Nephron progenitor cell (in vitro differentiated cells): Measurements from ENCODE around the gene DNAAF8.

ENCODE experiments used
- DNase-seq: peaks from one replicate; pipeline ENCODE4 v3.0.0; 2021
- H3K27ac Mint-ChIP-seq: 2 replicates; pipeline ENCODE4 v1.8.0; 2021; ENCODE audit warnings: mild to moderate bottlenecking, moderate library complexity, mixed read lengths
- H3K27me3 Mint-ChIP-seq: 2 replicates; pipeline ENCODE4 v1.8.0; 2021; ENCODE audit warnings: mild to moderate bottlenecking, low read depth, mixed read lengths; ENCODE audit not compliant: poor library complexity
- H3K36me3 Mint-ChIP-seq: 2 replicates; pipeline ENCODE4 v1.8.0; 2021; ENCODE audit warnings: low read depth, mixed read lengths
- H3K4me1 Mint-ChIP-seq: 2 replicates; pipeline ENCODE4 v1.8.0; 2021; ENCODE audit warnings: mixed read lengths
- H3K4me3 Mint-ChIP-seq: 2 replicates; pipeline ENCODE4 v1.8.0; 2021; ENCODE audit warnings: mild to moderate bottlenecking, moderate library complexity, mixed read lengths
- H3K9me3 Mint-ChIP-seq: 2 replicates; pipeline ENCODE4 v1.8.0; 2021; ENCODE audit warnings: mild to moderate bottlenecking, moderate library complexity, mixed read lengths
- TF ChIP-seq, protein P1 (sequence below): fragments of 200-600 bp; sonication (generic); IDR thresholded peaks from 2 replicates; pipeline ENCODE4 v1.5.0; 2021; ENCODE audit warnings: antibody characterized with exemption

The DNAAF8 gene

DNA sequence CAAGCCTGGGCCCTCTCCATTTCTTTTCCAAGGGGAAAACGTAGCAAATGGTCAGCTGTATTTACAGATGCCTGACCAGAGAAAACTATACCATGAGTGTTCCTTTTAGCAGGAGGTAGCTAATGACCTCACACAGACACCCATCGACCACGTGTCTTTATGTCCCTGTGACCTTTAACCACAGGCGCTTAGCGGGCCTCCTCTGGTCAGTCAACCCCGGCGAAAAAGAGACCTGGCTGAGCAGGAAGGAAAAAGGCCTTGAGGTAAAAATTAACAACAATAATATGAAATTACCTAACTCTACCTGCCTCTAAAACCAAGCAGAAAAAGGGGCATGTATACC is 31.9 kb upstream of the DNAAF8 start:
- peaks cover 60% of the 10 kb centered on the region for H3K4me1 Mint-ChIP-seq
- peak overlapping the region; percentile 92 for H3K27ac Mint-ChIP-seq
- no peak overlapping the region for H3K4me3 Mint-ChIP-seq
- TF ChIP-seq, protein P1, sequence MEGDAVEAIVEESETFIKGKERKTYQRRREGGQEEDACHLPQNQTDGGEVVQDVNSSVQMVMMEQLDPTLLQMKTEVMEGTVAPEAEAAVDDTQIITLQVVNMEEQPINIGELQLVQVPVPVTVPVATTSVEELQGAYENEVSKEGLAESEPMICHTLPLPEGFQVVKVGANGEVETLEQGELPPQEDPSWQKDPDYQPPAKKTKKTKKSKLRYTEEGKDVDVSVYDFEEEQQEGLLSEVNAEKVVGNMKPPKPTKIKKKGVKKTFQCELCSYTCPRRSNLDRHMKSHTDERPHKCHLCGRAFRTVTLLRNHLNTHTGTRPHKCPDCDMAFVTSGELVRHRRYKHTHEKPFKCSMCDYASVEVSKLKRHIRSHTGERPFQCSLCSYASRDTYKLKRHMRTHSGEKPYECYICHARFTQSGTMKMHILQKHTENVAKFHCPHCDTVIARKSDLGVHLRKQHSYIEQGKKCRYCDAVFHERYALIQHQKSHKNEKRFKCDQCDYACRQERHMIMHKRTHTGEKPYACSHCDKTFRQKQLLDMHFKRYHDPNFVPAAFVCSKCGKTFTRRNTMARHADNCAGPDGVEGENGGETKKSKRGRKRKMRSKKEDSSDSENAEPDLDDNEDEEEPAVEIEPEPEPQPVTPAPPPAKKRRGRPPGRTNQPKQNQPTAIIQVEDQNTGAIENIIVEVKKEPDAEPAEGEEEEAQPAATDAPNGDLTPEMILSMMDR: no peak
- H3K36me3 Mint-ChIP-seq: peaks cover 33% of the 10 kb centered on the region
- DNase-seq: no peak
- no peaks in the 10 kb centered on the region for H3K27me3 Mint-ChIP-seq
- H3K9me3 Mint-ChIP-seq: no peaks in the 10 kb centered on the region

DNA sequence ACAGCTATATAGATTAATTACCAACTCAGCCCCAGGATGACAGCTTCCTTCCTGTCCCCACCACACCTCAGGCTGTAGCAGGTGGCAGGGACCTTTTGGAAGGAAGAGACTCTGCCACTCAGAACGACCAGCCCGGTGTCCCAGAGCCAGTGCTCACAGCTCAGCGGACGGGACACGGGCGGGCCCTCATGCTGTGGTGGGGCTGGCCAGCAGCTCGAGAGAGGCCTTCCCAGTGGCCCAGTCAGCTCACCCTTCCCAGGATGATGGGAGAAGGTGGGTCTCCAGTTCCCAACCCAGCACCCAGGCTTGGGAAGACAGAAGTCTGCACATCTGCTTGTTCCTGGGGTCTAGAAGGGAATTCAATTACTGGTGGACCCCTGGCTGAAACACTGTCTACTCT is 30.4 kb upstream of the DNAAF8 start:
- Mint-ChIP-seq H3K27me3 (no peaks in the 10 kb centered on the region), H3K36me3 (peaks cover 48% of the 10 kb centered on the region), H3K4me1 (peaks cover 63% of the 10 kb centered on the region), H3K27ac (peak overlapping the region; percentile 25), H3K4me3 (no peak overlapping the region), H3K9me3 (no peaks in the 10 kb centered on the region)
- TF ChIP-seq, protein P1: no peak
- no peak for DNase-seq

DNA sequence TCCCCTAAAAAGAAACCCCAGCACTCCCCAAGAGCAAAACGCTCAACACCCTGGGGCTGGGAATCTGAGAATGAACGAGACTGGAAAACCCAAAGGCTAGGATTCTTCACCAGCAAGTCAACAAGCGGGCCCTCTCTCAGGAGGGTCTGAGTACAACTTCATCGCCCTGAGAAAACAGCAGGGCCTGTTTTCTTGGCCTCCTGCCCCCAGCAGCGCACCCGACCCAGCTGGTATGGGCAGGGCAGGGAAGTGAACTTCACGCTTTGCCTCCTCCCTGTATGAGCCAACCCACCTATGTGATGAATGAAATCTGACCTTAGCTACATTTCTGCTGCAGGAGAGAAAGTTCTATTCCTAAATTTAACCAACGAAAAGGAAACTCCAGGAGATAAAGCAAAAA is 29.8 kb upstream of the DNAAF8 start:
- TF ChIP-seq, protein P1: no peak
- peaks cover 58% of the 10 kb centered on the region for H3K4me1 Mint-ChIP-seq
- H3K27me3 Mint-ChIP-seq: no peaks in the 10 kb centered on the region
- peaks cover 47% of the 10 kb centered on the region for H3K36me3 Mint-ChIP-seq
- H3K27ac Mint-ChIP-seq: peak overlapping the region; percentile 61
- no peak for DNase-seq
- H3K4me3 Mint-ChIP-seq: no peak overlapping the region
- no peaks in the 10 kb centered on the region for H3K9me3 Mint-ChIP-seq

DNA sequence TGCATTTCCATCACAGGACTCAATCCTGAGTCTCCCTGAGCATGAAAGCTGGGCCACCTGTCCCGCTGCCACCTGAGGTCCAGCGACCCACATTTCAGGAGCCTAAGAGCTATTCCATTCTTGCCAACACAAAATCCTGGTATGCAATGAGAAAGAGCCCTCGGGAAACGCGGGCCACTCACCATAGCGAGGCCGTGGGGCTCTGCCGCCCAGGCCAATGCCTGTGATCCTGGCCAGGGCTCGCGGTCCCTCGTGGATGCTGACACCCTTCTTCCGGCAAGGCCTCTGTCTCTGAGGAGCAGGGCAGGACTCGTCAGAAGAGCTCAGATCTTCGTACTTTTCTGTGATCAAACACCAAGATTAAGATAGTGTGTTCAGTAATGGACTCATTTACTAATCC is 29.4 kb upstream of the DNAAF8 start:
- Mint-ChIP-seq H3K36me3 (peaks cover 47% of the 10 kb centered on the region), H3K4me3 (no peak overlapping the region), H3K27me3 (no peaks in the 10 kb centered on the region), H3K9me3 (no peaks in the 10 kb centered on the region), H3K27ac (peak overlapping the region; percentile 61), H3K4me1 (peaks cover 53% of the 10 kb centered on the region)
- TF ChIP-seq, protein P1: no peak
- no peak for DNase-seq

DNA sequence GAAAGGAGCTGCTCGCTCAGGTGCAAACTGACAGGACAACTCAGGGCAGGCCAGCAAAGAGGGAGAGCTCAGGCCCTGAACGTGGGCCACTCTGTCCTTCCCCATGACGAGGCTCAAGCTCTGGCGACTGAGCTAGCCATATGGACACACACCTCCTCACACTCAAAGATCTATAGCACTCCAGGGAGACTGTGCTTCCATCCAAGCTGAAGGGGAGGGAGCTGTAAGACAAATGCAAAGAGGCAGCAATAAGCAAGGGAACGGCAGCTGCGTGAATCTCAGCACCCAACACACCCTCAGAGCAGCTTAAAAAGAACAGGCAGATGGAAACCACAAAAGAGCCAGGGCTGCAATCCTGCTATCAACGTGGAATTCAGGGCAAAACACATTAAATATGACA is 27.5 kb upstream of the DNAAF8 start:
- Mint-ChIP-seq H3K36me3 (peaks cover 57% of the 10 kb centered on the region), H3K27me3 (no peaks in the 10 kb centered on the region), H3K9me3 (no peaks in the 10 kb centered on the region), H3K4me3 (peak overlapping the region; percentile 26), H3K27ac (peak overlapping the region; percentile 91), H3K4me1 (peaks cover 52% of the 10 kb centered on the region)
- DNase-seq: no peak
- TF ChIP-seq, protein P1: no peak

DNA sequence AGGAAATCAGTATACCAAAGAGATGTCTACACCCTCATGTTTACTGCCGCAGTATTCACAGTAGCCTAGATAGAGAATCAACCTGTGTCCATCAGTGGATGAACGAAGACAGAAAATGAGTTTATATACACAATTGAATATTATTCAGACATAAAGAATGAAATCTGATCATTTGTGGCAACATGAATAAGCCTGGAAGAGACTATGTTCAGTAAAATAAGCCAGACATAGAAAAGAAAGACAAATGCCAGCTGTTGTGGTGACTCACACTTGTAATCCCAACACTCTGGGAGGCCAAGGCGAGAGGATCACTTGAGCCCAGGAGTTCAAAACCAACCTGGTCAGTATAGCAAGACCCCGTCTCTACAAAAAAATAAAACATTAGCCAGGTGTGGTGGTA is 24.9 kb upstream of the DNAAF8 start:
- no peak overlapping the region for H3K4me3 Mint-ChIP-seq
- DNase-seq: no peak
- no peaks in the 10 kb centered on the region for H3K27me3 Mint-ChIP-seq
- H3K4me1 Mint-ChIP-seq: peaks cover 29% of the 10 kb centered on the region
- TF ChIP-seq, protein P1: no peak
- H3K36me3 Mint-ChIP-seq: peaks cover 66% of the 10 kb centered on the region
- H3K9me3 Mint-ChIP-seq: no peaks in the 10 kb centered on the region
- no peak overlapping the region for H3K27ac Mint-ChIP-seq
